ENCODE data around the gene SEMA4B. TPM values are rescaled to one million over a fixed set of nuclear protein-coding genes. Genes with fewer than 3 reads are reported as not detected.
"Not testable (repeated sequence)": the region's sequence is repeated elsewhere in the genome, so short reads cannot be mapped to it uniquely, and the experiment has no call there.

SEMA4B gene, protein sequence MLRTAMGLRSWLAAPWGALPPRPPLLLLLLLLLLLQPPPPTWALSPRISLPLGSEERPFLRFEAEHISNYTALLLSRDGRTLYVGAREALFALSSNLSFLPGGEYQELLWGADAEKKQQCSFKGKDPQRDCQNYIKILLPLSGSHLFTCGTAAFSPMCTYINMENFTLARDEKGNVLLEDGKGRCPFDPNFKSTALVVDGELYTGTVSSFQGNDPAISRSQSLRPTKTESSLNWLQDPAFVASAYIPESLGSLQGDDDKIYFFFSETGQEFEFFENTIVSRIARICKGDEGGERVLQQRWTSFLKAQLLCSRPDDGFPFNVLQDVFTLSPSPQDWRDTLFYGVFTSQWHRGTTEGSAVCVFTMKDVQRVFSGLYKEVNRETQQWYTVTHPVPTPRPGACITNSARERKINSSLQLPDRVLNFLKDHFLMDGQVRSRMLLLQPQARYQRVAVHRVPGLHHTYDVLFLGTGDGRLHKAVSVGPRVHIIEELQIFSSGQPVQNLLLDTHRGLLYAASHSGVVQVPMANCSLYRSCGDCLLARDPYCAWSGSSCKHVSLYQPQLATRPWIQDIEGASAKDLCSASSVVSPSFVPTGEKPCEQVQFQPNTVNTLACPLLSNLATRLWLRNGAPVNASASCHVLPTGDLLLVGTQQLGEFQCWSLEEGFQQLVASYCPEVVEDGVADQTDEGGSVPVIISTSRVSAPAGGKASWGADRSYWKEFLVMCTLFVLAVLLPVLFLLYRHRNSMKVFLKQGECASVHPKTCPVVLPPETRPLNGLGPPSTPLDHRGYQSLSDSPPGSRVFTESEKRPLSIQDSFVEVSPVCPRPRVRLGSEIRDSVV
- total RNA-seq: 23.7 TPM

DNA sequence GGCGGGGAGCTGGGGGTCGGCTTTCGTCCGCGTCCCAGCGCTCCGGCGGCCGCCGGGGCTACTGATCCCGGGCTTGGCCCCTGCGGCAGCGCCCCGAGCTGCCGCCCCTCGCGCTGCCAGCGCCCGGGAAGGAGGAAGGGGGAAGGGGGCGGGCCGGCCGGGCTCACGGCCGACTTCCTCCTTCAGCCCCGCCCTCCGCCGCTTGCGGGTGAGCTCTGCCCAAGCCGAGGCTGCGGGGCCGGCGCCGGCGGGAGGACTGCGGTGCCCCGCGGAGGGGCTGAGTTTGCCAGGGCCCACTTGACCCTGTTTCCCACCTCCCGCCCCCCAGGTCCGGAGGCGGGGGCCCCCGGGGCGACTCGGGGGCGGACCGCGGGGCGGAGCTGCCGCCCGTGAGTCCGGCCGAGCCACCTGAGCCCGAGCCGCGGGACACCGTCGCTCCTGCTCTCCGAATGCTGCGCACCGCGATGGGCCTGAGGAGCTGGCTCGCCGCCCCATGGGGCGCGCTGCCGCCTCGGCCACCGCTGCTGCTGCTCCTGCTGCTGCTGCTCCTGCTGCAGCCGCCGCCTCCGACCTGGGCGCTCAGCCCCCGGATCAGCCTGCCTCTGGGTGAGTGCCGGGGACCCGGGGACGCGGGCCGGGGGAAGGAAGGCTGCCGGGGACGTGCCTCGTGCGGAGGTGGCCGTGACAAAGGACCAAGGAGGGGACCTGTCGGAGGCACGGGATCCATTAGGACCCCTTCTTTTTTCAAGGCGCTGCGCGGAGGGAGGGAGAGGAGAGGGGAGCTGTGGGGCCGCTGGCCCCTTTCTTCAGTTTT, at the start of gene SEMA4B:
Gene SEMA4B (plus strand): TSS at position 201 of the 814 bp plus-strand sequence. CDS start 249 bp downstream, at position 450.
- ATAC-seq: peak; percentile 86
- peak; percentile 72 for DNase-seq (ENCODE audit: low spot score)

DNA sequence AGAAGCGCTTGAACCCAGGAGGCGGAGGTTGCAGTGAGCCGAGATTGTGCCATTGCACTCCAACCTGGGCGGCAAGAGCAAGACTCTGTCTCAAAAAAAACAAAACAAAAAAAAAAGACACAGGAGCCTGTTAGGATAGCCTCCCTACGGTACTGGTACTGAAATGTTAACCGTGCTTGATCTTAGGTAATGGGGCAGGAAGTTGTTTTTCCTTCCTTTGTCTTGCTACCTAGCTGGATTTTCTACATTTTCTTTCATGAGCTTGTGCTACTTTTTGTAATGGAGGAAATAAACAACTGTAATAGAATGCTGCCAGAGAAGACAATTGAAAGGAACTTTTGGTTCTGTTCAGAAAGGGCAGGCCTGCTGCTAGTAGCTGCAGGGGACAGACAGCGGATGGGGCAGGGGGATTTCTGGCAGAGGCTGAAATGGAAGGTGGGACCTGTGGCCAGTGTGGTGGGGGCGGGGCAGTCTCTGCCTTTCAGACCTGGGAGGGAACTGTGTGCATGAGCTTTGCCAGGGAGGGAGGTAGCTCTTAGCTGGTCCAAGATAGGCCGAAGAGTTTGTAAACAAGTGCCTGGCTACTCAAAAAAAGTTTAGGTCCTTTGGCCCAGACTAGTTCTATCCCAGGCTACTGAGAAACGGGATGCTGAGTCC, 49.0 kb upstream of the SEMA4B start:
- ATAC-seq (peak; percentile 59), DNase-seq (ENCODE audit: low spot score) (peak; percentile 83)

DNA sequence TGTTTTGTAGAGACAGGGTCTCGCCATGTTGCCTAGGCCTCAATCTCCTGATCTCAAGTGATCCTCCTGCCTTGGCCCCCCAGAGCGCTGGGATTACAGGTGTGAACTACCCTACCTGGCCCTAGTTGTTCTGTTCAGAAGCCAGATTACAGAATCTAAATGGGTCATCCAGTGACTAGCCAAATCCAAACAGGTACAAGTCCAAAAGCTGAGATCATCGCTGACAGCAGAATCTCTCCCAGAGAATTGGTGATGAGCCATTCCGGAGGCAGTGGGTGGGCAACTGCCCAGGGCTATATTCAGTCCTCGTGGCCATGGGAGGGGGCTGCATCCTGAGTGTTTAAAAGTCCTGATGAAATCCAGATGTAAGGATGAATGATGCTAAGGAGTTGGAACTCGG, 47.5 kb upstream of the SEMA4B start:
- DNase-seq (ENCODE audit: low spot score): no peak
- peak; percentile 15 for ATAC-seq

DNA sequence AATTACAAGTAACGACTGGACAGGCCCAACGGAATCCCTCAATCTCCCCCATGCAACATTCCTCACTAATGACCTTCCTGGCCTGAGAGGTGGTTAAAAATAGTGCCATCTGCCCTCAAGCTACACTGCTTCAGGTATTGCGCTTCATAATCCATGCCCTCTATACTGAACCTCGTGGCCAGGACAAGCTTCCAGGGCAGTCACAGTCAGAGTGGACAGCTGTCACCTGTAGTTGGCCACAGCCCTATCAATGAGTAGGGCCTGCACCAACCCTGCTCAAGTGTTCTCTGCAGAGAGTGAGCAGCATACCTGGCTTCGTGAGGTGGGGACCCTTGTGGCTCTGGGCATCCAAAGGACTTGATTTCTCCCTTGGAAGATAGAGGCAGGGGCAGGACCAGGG, 46.9 kb upstream of the SEMA4B start:
- DNase-seq (ENCODE audit: low spot score) (peak; percentile 65), ATAC-seq (peak; percentile 39)

DNA sequence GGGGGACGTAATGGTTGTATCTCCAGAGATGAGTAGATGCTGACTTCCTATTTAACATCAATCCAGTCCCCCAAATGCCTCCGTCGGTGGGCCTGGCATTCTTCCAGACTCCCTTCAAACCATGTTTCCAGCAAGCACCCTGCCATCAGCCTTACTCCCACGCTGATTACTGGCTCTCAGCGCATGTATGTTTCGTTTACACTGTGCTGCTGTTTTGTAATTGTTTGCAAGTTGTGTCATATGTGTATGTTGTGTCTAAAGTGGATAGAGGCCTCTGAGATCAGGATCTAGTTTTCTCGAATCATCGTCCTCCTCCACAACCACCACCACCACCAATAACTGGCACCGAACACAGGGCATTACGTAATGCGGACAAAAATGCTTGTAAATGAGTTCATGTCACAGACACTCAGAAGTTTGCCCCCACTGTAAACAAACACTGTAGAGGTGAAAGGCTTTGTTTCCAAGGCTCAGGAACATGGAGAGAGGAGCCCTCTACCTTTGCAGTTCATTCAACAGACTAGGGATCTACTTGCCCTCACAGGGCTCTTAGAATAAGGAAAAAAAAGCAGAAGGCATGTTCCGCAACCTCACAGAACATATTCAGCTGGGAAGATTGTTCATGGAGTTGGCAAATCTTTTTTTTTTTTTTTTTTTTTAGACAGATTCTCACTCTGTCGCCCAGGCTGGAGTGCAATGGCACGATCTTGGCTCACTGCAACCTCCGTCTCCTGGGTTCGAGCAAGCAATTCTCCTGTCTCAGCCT, 46.1 kb upstream of the SEMA4B start:
- peak; percentile 89 for DNase-seq (ENCODE audit: low spot score)
- peak; percentile 52 for ATAC-seq

DNA sequence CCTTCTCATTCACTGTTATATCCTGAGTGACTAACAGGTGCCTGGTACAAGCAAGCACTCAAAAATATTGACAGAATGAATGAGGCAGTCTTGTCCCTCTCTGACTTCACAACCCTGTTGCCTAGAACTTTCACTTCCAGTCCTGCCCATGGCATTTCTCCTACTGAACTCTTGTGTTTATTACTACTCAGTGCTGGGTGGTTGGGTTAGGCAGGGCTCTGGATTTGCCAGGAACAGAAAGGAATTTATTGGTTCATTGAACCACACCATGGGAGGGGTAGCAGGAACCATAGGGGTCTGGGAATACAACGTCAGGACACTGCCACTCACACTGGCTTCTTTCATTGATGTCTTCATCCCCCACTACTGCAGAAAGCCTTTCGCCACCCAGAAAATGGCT, 41.9 kb upstream of the SEMA4B start:
- no peak for DNase-seq (ENCODE audit: low spot score)
- ATAC-seq: no peak

DNA sequence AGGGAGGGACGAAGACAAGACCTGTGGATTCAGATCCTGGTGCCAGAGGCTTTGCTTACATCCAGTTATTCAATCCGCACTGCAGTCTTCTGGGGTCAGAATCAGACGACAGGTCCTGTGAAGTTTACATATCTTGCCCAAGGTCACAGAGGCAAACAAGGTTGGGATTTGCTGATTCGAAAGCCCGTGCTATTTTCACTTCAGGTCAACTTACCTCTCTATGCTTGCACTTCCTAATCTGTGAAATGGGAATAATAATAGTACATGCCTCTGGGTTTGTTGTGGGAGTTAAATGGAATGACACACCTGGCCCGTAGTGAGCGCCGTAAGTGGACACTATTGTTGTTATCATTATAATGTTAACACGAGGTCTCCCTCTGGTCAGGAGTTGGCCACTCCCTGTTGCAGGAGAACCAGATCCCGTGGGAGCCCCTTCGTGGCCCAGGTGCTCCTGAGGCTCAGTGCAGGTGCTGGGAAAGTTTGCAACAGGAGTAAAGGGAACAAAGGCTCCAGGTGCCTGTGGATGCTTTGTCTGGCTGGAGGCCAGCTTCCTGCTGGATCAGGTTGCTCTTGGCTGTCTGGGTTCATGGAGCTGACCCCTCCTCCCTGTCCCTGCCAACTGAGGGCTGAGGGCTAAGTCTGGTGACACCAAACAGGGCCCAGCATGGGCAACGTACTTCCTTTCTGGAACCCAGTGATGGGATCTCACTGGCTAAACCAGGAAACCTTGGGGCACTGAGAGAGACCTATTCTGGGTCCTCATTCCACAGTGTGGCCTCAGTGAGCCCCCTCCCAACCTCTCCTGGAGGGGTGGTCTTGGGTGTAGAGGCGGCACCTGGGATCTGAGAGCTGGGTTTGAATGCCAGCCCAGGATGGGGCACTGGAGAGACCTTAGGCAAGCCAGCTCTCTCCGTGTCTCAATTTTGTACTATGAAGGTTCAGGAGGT, 40.1 kb upstream of the SEMA4B start:
- ATAC-seq: peak; percentile 42
- DNase-seq (ENCODE audit: low spot score): peak; percentile 89

DNA sequence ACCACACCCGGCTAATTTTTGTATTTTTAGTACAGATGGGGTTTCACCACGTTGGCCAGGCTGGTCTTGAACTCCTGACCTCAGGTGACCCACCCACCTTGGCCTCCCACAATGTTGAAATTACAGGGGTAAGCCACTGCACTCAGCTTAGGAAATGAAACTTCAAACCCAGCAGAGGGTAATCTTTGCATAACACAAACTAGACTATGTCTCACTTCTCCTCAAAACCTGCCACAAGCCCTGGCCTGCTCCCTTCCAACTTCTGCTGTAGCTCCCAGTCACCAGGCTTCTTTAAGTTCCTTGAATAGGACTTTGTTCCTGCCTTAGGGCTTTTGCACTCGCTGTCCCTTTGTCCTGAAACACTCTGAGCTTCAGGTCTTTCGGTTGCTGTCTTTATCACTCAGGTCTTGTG, 39.2 kb upstream of the SEMA4B start:
- no peak for ATAC-seq
- DNase-seq (ENCODE audit: low spot score): no peak

DNA sequence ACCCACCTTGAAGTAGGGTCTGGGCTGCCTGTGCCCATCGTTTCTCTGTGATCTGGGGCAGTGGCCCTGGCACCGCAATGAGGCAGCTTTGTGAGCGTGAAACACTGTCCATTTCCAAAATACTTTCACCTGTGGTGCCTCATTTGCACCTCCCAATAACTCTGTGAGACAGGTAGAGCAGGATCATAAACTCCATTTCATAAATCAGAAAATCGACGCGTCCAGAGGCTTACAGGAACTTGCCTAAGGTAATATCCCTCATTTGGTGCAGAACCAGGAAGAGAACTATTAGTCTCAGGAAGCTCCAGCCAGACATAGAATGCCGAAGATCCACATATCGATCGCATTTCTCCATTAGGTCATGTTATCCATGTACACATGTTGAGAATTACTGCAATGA, 38.2 kb upstream of the SEMA4B start:
- DNase-seq (ENCODE audit: low spot score): no peak
- ATAC-seq: no peak

DNA sequence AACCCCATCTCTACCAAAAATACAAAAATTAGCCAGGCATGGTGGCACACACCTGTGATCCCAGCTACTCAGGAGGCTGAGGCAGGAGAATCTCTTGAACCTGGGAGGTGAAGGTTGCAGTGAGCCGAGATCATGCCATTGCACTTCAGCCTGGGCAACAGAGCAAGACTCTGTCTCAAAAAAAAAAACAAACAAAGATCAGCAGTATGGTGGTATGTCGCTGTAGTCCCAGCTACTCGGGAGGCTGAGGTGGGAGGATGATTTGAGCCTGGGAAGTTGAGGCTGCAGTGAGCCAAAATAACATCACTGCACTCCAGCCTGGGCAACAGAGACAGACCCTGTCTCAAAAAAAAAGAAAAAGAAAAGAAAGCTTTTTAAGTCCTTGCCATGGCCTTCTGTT, 36.9 kb upstream of the SEMA4B start:
- not testable (repeated sequence) for ATAC-seq; DNase-seq (ENCODE audit: low spot score)

DNA sequence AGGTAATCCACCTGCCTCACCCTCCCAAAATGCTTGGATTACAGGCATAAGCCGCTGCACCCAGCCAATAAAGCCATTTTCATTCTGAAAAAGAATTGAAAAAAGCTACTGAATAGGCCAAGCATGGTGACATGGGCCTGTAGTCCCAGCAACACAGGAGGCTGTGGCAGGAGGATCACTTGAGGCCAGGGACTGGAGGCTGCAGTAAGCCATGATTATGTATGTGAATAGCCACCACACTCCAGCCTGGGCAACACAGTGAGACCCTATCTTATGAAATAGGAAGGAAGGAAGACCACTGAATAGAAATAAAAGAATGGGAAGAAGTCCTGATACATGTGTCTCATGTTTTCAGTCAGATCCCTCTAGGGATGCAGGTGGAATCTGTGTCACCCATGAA, 36.0 kb upstream of the SEMA4B start:
- no peak for ATAC-seq
- DNase-seq (ENCODE audit: low spot score): no peak

DNA sequence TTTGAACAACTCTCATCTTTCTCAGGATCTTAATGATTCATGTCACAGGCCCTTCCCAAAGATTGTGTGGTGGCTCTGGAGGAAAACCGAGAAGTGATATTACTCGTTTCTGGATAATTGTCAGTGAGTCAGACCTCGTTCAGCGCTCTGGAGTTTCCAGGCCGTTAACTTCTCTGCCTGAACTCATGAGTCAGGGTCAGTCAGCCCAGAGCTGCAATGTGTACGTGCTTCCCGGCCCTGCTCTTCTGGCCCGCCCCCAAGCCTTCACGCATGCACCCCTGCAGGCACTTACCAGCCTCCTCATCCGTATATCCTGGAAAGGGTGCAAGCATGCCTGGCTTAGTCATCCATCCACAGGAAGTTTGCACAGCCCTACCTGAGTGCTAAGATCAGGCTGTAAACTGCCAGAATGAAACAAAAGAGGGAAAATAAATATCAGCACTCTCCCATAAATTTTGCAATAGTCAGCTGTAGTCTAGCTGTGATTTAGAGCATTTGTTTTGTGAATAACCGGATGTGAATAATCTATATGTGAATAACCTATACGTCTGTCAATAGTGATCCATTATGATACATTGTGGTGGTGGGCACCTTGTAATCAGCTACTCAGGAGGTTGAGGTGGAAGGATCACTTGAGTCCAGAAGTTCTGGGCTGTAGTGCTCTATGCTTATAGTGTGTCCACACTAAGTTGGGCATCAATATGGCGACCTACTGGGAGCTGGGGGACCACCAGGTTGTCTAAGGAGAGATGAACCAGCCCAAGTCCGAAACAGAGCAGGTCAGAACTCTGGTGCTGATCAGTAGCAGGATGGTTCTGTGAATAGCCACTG, 35.3 kb upstream of the SEMA4B start:
- DNase-seq (ENCODE audit: low spot score) (peak; percentile 69), ATAC-seq (peak; percentile 70)

DNA sequence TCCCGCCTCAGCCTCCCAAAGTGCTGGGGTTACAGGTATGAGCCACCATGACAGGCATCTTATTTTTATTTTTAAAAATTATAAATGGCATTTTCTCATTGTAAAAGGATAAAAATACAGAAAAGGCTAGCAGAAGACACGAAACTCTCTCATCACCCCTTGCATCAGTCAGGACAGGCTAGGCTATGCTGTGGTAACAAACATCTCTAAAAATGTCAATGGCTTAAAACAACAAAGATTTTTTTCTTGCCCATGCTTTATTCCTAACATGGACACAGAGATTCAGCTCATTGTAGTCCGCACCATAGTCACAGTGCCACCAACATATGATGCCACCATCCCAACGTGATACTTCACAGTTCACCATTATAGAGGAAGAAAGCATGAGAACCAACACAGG, 34.0 kb upstream of the SEMA4B start:
- ATAC-seq: no peak

DNA sequence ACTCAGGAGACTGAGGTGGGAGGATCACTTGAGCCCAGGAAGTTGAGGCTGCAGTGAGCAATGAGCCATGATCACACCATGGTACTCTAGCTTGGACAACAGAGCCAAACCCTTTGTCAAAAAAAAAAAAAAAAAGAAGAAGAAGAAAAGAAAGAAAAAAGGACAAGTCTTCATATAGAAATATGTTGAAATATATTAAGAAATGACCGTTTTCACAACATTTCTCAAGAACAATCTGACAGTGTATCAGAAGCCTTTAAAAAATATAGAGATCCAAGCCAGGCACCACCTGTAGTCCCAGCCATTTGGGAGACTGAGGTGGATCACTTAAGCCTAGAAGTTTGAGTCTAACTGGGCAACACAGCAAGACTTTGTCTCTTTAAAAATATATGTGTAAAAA, 29.5 kb upstream of the SEMA4B start:
- DNase-seq (ENCODE audit: low spot score): no peak
- no peak for ATAC-seq

More for the DNA sequence above, 34.0 kb upstream of the SEMA4B start:
- DNase-seq (ENCODE audit: low spot score): no peak

DNA sequence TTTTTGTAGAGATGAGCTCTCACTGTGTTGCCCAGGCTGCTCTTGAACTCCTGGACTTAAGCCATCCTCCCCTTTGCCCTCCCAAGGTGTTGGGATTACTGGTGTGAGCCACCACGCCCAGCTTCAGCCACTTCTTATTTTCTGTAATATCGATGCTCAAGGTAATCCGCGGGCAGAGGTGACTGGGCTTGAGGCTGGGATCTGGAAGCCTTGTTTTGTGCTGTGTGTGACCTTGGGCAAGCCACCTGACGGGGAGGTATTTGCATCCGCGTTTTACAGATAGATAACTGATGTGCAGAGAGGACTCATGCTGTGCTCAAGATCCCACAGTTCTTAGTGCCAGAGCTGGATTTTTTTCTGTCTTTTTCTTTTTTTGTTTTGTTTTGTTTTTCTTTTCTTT, 27.8 kb upstream of the SEMA4B start:
- no peak for ATAC-seq
- DNase-seq (ENCODE audit: low spot score): no peak

DNA sequence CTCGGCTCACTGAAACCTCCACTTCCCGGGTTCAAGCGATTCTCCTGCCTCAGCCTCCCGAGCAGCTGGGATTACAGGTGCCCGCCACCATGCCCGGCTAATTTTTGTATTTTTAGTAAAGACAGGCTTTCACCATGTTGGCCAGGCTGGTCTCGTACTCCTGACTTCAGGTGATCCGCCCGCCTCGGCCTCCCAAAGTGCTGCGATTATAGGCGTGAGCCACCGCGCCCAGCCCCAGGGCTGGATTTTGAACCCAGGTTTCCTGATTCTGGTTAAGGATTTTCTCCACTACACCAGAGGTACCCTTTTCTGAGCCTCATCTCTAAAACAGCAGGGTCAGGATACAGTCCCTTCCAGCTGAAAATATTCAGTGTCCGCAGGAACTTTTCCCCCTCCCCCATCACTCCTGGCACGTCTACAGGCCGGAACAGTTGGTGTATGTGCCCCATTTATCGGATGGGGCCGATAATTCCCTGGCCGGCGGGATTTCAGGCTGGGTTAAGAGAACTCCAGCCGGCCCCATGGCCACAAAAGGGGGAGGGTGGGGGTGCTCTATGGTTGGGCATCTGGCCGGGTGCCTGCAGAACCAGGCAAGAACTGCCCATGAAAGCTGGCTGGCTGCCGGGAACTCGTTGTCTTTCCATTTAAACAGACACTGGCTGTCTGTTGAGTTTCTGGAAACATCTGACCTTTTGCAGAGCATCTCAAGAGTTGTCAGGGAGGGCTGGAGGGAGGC, 26.8 kb upstream of the SEMA4B start:
- DNase-seq (ENCODE audit: low spot score) (peak; percentile 90), ATAC-seq (peak; percentile 80)

DNA sequence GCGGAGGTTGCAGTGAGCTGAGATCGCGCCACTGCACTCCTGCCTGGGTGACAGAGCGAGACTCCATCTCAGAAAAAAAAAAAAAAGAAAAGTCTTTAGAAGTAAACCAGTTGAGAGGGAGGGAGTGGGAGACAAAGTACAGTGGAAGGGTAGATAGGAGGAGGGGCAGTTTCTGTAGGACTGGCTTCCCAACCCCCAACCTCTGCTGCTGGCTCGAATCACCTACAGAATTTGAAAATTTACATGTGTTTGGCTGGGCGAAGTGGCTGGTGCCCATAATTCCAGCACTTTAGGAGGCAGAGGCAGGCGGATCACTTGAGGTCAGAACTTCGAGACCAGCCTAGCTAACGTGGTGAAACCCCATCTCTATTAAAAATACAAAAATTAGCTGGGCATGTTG, 24.1 kb upstream of the SEMA4B start:
- DNase-seq (ENCODE audit: low spot score) (no peak), ATAC-seq (no peak)

Data from left lobe of liver (tissue), 2 donors.